ENCODE results near the gene DDX1.

DDX1 gene

DNA sequence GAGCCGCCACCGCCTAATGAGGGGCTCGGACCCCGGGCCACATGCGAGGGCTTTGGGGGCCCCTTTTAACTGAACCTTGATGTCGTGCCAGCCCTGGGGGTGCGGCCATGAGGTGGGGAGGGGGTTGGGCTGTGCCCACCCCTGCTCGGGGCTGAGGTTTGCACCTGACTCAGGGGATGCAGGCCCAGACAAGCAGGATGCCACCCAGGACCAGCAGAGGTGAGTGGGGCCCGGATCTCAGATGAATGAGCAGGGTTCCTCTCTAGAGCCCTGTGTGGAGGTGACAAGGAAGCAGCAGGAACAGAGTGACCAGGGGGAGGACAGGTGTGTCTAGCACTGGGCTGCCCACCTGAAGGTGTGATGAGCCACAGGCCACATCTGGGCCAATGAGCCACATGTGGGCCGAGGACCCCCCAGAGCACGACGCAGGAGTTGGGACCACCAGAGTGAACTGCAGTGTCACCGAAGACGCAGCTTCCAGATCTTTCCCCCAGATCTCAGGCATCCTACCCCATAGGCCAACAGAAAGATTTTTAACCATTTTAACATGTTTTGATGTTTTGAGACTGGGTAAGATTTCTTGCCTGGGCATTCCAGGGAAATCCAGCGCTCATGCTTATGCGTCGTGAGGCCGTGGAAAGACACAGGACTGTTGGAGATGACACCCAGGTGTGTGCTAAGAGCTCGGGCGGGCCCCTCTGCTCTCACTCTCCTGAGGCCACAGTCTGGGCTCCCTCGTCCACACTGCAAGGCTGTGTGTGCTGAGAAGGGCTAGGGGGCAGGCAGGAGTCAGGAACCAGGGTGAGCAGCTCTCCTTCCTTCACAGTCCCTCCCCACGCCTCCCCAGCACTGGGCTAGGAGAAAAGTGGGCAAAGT lies 73.6 kb downstream of the DDX1 start:
- no peak for DNase-seq

GRCh38 chr2:15665943-15666460 lies 74.3 kb downstream of the DDX1 start:
- no peak for DNase-seq

- DNase-seq = no peak
Observed at GRCh38 chr2:15666861-15667808, 75.5 kb downstream of the DDX1 start.

DNA sequence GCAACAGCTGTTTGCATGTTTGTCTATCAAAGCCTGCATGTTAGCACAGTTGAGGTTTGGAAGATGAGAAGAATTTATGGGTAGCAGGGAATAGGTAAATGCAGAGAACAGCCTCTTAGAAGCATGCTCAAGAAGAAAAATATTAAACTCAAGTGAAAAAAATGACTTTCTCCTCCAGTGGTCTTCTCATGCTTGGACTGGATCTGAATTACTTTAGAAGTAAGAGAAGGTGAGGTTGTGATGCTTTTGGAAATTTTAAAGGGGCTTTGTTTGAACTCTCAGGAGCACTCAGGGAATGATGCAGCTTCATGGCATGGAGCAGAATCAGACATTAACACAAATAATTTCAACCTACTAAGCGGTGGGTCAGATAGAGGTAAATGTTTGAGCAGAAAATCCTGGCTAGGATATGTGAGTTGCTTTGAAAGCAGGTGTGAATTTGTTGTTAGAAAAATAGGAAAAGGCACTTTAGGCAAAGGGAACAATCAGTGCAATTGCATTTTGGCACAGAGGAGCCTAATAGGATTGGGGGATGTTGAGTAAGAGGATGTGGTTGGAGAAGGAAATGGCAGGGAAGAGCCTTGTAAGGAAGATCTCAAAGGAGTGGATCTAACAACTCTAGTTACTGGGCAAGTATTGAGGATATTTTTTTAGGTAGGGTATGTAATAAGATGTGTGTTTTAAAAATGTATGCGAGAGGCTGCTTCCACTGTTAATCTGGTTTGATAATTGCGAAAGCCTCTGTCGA lies 76.3 kb downstream of the DDX1 start:
- DNase-seq = no peak

DNA sequence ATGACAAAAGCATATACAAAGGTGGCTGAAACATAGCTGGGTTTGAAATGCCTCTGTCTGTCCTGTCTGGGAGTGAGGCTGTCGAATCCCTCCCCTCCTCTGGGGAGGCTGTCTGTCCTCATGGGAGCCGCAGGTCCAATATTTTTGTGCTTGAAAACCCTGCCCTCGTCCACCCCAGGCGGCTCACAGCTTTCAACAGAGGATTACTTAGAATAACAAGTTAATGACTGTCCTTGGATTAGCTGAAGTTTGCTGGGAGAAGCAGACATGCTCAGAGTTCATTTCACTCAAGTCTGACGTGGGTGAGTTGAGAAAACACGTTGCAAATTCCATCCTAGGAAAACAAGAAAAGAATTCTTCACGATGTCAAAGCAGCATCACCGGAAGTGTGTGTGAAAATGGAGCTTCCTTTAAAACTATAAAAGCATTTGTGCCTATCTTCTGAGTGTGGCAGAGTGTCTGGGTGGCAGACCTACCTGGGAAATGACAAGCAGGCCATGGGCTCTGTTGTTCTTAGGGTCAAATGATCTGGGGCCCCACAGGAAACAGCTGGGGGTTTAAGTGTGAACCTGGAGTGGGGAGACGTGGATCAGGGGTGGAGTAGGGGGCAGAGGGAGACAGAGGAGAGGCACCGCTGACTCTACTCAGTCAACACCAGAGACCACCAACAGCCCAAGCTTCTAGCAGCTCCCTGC lies 77.1 kb downstream of the DDX1 start:
- no peak for DNase-seq

- no peak for DNase-seq
Observed at GRCh38 chr2:15669375-15669910, 77.8 kb downstream of the DDX1 start.

DNA sequence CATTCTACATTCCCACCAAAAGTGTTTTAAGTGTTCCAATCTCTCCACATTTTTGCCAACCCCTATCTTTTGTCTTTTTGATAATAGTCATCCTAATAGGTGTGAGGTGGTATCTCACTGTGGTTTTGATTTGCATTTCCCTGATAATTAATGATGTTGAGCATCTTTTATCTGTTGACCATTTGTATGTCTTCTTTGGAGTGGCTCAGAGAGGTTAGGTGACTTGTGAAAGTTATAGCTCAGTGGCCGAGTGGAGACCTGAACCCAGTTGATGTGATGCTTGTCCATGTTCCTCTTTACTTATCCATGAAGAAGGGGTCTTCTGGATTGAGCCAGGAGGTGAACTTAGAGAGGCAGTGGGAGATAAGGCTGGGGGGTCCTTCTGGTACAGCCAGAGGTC lies 78.8 kb downstream of the DDX1 start:
- DNase-seq = no peak

DNA sequence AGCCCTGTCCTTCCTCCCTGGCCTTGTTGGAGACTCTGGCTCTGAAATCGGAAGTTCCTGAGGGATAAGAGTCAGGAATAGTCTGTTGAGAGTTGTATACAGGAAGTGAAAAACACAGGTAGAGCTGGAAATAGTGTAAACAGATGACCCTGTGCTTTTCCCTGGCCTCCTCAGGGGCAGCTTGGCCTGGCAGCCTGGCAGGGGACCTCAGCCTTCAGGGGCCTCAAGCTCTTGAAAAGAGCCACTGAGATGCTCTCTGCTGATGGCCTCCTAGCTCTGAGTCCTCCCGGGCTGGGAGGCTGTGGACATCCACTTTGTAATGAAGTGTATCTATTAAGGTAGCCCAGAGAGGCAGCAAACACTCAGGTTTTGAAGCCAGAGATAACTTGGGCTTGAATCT lies 79.3 kb downstream of the DDX1 start:
- no peak for DNase-seq

- no peak for DNase-seq
Observed at GRCh38 chr2:15671409-15671808, 79.7 kb downstream of the DDX1 start.

DNA sequence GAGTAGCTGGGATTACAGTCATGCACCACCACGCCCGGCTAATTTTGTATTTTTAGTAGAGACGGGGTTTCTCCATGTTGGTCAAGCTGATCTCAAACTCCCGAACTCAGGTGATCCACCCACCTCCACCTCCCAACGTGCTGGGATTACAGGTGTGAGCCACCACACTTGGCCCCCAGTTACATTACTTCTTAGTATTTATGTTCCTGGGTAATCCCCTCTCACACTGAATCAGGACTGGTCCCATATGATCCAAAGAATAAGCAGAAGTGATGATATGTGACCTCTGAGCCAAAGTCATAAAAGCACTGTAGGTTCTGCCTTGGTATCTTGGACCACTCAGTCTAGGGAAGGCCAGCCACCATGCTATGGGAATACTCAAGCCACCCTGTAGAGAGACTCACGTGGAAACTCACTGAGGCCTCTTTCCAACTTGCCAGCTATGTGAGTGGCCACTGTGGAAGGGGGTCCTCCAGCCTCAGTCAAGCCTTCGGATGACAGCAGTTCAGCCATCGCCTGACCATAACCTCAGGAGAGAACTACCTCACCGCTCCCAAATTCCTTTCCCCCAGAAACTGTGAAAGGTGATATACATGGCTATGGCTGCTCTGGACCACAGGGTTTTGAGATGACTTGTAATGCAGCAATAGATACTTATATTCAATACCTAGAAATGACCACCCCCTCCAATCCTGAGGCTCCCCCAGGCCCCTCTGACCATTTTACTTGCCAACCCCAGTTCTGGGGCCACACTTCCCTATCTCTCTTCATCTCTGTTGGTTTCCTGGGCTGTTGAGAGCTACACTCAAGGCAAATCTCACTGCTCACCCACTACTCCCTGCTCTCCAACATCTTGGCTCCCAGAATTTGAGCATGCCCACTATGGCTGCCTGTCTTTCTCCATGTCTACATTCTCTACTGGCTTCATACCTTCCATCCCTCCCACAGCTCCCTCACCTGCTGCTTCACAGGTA lies 80.5 kb downstream of the DDX1 start:
- DNase-seq = no peak

DNA sequence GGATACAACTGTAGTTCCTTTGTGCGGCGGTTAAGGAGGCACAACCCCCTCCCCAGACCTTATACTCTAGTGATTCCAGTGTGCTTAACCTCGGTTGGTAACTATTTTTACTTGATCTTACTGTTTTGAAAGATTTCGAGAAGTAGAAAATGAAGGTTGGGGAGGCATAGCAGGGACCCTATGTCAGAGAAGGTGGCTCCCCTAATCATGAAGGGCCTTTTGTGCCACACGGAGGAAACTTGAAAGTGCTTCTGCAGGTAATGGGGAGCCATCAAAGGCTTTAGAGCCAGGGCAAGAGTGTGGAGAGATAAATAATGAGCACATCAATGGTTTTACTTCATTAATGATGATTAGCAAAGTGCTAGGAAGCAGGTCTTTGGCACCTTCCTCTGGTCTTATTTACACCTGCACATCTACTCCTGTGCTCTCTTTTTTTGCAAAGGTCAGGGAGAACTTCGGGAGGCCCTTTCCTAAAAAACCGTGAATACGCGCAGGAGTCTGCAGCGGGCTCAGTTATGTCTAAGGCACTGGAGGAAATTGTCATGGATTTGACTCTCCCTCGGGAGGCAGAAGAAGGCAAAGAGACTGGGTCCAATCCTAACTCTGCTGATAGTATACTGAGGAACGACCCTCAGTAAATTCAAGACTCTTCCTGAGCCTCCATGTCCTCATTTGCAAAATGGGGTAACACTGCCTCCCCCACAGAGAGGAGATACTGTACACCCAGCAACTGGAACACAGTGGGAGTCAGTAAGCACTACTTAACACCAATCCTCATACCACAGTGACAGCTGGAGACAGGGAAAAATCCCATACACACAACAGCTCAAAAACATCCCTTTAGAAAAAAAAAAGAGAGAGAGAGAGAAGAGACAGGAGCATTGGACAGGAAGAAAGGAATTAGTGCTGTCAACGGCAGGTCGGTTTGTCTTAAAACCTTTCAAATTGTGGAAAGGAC lies 81.6 kb downstream of the DDX1 start:
- DNase-seq = no peak

GRCh38 chr2:15673919-15674636 lies 82.4 kb downstream of the DDX1 start:
- no peak for DNase-seq

DNA sequence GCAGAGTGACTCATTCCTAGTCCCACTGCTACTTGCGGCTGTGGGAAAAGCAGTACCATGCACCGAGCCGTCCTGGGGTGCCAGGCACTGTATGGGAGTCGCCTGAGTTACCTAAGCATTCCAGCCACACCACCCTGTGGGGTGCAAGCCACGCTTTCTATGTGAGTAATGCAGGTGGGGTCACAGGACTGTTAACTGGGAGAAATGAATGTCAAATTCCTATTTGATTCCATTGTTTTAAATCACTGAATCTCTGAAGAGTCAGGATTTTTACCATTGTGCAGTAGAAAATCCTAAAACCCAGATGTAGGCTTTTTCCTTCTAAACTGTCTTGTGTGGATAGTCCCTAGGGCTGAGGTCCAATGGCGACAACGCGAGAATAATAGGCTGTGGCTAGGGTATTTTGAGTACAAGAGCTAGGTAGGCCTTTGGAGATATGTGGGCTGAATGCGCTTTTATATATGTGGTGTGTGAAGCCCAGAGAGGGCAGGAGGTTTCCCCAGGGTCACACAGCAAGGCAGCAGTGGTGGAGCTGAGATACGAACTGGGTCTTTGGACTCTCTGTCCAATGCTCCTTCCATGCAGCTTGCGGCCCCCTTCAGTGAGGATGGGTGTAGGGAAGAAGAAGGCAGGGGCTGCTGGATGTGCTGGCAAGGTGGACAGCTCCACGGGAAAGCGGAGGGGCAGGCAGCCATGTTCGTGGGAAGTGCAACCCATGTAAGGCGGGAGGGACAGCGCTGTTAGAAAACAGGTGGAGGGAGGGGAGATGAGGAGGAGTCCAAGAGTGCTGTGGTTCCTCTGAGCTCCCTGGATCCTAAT lies 83.2 kb downstream of the DDX1 start:
- no peak for DNase-seq

- no peak for DNase-seq
Observed at GRCh38 chr2:15675456-15676195, 84.0 kb downstream of the DDX1 start.

DNA sequence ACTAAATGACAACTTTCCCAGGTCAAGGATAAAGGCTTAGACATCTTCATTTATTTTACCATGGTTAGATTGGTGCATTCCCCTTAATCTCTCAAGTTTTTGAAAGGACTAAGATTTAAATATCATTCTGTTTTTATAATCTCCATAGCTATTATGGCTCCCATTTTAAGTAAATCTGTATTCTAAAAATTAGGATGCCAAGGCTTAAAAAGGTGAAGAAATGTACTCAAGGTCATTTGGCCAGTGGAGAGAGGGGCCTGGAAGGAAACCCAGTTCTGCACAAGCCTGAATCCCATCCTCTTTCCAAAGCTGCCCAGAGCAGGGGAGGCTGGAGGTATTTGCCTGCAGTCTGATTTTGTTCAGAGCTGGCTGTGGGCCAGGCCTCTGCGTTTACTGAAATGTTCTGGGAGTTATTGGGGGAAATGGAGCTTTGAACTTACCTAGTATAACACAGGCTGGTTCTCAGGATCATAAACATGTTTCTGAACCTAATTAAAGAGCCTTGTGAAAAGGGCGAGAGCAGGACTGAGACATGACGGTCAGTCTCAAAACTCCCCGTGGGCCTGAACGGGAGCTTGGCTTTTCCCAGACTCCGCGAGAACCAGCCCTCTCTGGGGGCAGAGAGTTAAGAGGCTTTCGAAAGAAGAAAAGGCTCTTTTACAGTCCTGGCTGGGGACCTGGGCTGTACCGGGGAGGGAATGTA lies 85.6 kb downstream of the DDX1 start:
- DNase-seq = no peak

DNA sequence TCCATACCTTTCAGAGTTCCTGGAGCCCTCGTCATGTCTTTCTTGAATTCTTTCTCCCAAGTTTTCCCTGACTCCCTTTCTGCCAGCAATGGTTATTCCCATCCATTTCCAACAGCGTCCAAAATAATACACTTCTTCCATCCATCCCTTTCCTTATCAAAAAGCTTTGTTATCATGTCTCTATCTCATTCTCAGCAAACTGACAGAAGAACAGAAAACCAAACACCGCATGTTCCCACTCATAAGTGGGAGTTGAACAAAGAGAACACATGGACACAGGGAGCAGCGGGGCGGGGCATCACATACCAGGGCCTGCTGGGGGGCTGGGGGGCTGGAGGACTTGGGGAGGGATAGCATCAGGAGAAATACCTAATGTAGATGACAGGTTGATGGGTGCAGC lies 86.7 kb downstream of the DDX1 start:
- no peak for DNase-seq

Data from CD4-positive, alpha-beta T cell treated with Interferon alpha-2 for 1 hour (primary cell).